ENCODE results near the gene FBXL4.

The FBXL4 gene

GRCh38 chr6:98830146-98830545 is 117.6 kb downstream of the FBXL4 start:
- H3K27ac ChIP-seq, result no peak overlapping the region
- DNase-seq (ENCODE audit: low read depth, low spot score), result no peak

GRCh38 chr6:98828941-98829411 is 118.8 kb downstream of the FBXL4 start:
- DNase-seq (ENCODE audit: low read depth, low spot score), result no peak

GRCh38 chr6:98828211-98828788 is 119.4 kb downstream of the FBXL4 start:
- H3K27ac ChIP-seq, result no peak overlapping the region
- DNase-seq (ENCODE audit: low read depth, low spot score), result no peak

More at GRCh38 chr6:98828941-98829411, 118.8 kb downstream of the FBXL4 start:
- H3K27ac ChIP-seq, result no peak overlapping the region

DNA sequence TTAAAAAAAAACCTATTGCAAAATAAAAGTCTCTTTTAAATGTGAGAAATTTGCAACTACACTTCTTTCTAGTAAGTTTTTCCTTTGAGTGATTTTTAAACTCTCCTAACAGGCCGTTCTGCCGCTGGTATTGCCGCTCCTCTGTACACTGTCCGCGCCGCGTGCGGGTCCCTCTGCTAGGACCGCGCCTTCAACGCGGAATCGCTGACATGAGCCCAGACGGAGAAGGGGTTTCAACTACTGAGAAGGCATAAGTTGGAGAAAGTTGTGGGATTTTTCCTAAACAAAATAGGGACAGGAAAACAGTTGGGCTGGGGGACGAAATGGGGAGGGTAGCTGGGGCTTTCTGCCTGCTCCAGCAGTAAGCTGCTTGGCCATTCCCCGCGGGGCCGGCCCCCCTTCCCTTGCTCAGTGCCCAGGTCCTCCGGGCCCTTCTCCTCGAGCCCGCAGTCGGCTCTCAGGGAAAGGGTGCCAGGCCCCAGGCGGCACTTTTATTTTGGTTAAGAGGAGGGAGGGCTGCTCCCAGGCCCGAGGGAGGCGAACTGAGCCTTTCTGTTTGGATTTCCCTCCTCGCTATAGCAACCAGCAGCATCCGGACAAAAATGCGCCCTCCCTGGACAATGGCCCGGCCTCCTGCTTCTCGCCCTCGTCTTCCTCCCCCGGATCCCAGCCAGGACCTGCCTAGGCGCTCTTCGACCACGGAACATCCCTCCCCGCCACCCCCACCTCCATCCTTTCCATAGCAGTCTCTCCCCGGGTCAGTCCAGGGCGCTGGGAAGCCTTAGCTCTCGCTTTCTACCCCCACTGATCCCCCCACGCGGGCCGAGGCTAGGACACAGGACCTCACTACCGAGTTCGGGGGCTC is 120.2 kb downstream of the FBXL4 start:
- no peak for DNase-seq (ENCODE audit: low read depth, low spot score)
- no peak overlapping the region for H3K27ac ChIP-seq

GRCh38 chr6:98825600-98826230 is 122.0 kb downstream of the FBXL4 start:
- DNase-seq (ENCODE audit: low read depth, low spot score), result no peak
- no peak overlapping the region for H3K27ac ChIP-seq

GRCh38 chr6:98824902-98825599 is 122.7 kb downstream of the FBXL4 start:
- no peak for DNase-seq (ENCODE audit: low read depth, low spot score)
- H3K27ac ChIP-seq, result no peak overlapping the region

DNA sequence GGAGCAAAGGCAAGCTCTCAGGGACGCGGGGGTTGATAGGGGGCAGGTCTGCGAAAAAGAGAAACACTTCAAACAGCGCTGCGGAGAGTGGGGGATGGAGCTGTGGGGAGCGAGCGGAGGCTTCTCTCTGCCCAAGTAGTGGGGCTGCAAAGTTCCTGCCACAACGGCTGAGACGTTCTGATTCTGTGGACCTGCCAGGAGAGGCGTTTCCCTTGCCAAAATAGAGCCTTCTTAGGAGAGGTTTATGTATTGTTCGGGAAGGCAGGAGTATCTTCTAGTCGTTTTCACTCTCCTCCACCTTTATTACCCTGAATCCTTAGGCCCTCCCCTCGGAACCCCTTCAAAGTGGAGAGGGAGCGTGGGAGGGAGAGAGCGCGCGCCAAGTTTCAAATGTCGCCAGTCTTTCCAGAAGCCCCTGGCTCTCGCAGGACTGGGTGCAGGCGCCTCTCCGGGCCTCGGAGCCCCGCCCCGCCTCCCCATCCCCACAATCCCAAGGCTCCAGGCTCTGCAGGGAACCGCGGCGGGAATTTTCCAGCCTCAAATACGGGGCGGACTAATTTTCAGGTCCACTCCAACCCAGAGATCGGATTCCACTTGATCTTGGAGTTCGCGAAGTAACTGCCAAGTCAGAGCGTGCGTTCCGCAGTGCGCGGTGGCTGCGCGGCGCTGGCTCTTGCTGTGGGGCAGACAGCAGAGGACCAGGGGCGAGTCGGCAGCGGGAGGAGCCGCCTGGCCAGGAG is 123.4 kb downstream of the FBXL4 start:
- no peak for DNase-seq (ENCODE audit: low read depth, low spot score)
- no peak overlapping the region for H3K27ac ChIP-seq

DNA sequence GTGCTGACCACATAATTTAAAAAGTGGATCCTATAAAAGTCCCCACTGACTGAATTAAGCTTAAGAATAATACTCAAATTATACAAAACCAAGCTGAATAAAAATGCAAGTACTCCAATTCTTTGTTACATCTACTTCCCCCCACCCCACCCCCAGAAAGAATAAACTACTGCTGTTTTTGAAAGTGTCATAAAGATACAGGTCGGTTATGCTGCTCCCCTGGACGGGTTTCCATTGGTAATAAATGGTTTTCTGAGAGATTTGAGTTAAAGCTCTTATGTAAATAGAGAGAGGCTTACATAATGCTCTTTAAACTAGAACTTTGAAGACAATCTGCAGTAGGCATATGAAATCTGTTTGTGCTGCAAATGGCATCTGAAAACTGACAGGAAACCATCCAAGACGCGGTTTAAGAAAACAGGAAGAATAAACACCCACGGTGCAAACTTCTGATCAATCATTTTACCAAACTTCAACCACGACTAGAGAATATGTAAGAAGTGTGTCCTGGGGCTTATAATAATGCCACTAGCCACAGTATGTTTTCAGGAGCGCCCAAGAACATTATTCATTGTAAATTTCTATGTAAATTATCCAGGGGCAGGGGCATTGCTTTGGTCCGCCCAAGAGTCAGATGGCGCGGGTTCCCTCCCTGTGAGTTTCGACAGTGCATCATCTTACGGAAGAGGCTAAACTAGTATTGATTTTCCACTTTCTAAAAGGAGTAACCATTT is 124.2 kb downstream of the FBXL4 start:
- H3K27ac ChIP-seq, result no peak overlapping the region
- DNase-seq (ENCODE audit: low read depth, low spot score), result no peak

GRCh38 chr6:98821756-98822405 is 125.9 kb downstream of the FBXL4 start:
- no peak overlapping the region for H3K27ac ChIP-seq
- no peak for DNase-seq (ENCODE audit: low read depth, low spot score)

All from epithelial cell of prostate (primary cell).